HCT116 (cell line): ENCODE measurements around the gene PSMD2. TPM values are rescaled to one million over a fixed set of nuclear protein-coding genes. Genes with fewer than 3 reads are reported as not detected.
A peak's percentile ranks its signal among the peaks of the same experiment; 100 is the strongest.

Experiments used
- ATAC-seq: fragments of 200-7000 bp; cut with Tn5 transposase; 2 replicates; pipeline ENCODE4 v1.9.1; 2020; ENCODE audit warnings: mild to moderate bottlenecking, moderate library complexity
- BruUV-seq: library from RNA; stranded (reverse); fragments of 400-500 nt; replicated peaks from 2 replicates; lab custom pipeline; 2021; lab: Mats Ljungman, UMichigan
- CTCF ChIA-PET: fragments of 300-600 bp; sonication (Branson Sonifier 250); formaldehyde crosslinking; loops from one replicate; lab custom pipeline; 2021; ENCODE audit warnings: antibody characterized with exemption; lab: Charles Lee
- POLR2A ChIA-PET: fragments of 300-600, 350-600 bp; sonication (Branson Sonifier 250); formaldehyde crosslinking; loops from one replicate; lab custom pipeline; 2021; ENCODE audit warnings: antibody characterized with exemption; lab: Charles Lee
- RAD21 ChIA-PET, 2 experiments: fragments of 300-600 bp; sonication (Branson Sonifier 250); formaldehyde crosslinking; loops; one replicate each; lab custom pipeline; 2023; ENCODE audit warnings: low total read pairs in 2 of 2; ENCODE audit not compliant: uncharacterized antibody in 2 of 2, unreplicated experiment in 2 of 2, low non-redundant PET in 1 of 2; lab: Charles Lee
- DNase-seq: peaks from one replicate; pipeline ENCODE4 v3.0.0-alpha.2; 2010; ENCODE audit warnings: low read depth, low spot score
- H2AFZ ChIP-seq: fragments of 200-600 bp; shearing (Covaris generic), sonication (generic); 2 replicates; pipeline ENCODE4 v1.6.1; 2017; ENCODE audit warnings: low read depth, mixed run types, mixed read lengths, antibody characterized with exemption, low read length; ENCODE audit not compliant: poor library complexity, severe bottlenecking
- H3K27ac ChIP-seq: 2 replicates; pipeline ENCODE4 v1.5.1; 2012; ENCODE audit warnings: low read depth, low read length
- H3K27me3 ChIP-seq: fragments of 200-600 bp; sonication (generic); 2 replicates; pipeline ENCODE4 v1.6.1; 2016; ENCODE audit warnings: mixed run types, low read length, mixed read lengths; ENCODE audit not compliant: insufficient read depth
- H3K36me3 ChIP-seq, 2 experiments: fragments of 200-500 bp in 1 of 2; fragments of 200-600 bp in 1 of 2; sonication (Bioruptor generic) in 1 of 2; sonication (generic) in 1 of 2; 2 replicates each; pipeline versions ENCODE4 v1.5.1 to v1.6.1; 2014 to 2016; ENCODE audit warnings: low read length in 2 of 2, inconsistent platforms in 1 of 2, mixed read lengths in 1 of 2, mixed run types in 1 of 2; ENCODE audit not compliant: insufficient read depth in 2 of 2, control insufficient read depth in 1 of 2
- H3K4me1 ChIP-seq, 2 experiments: fragments of 200-600 bp in 1 of 2; sonication (generic) in 1 of 2; 2 replicates each; pipeline versions ENCODE4 v1.5.1 to v1.6.1; 2012 to 2017; ENCODE audit warnings: low read length in 2 of 2, inconsistent platforms in 1 of 2, mild to moderate bottlenecking in 1 of 2, mixed read lengths in 1 of 2, mixed run types in 1 of 2, moderate library complexity in 1 of 2; ENCODE audit not compliant: insufficient read depth in 2 of 2, control insufficient read depth in 1 of 2
- H3K4me2 ChIP-seq: fragments of 200-600 bp; sonication (generic); 2 replicates; pipeline ENCODE4 v1.6.1; 2017; ENCODE audit warnings: mixed run types, low read length, mixed read lengths
- H3K4me3 ChIP-seq, 2 experiments: fragments of 200-600 bp in 1 of 2; sonication (generic) in 1 of 2; replicated peaks in 1 of 2; 2 replicates each; pipeline ENCODE4 v1.5.1; 2011 to 2016; ENCODE audit warnings: low read length in 2 of 2, control low read depth in 1 of 2, low read depth in 1 of 2, mild to moderate bottlenecking in 1 of 2, mixed read lengths in 1 of 2, mixed run types in 1 of 2
- H3K79me2 ChIP-seq: fragments of 200-600 bp; sonication (generic); 2 replicates; pipeline ENCODE4 v1.6.1; 2017; ENCODE audit warnings: mild to moderate bottlenecking, mixed run types, low read length, moderate library complexity, mixed read lengths; ENCODE audit not compliant: insufficient read depth
- H3K9ac ChIP-seq: fragments of 200-600 bp; sonication (generic); 2 replicates; pipeline ENCODE4 v1.6.1; 2016; ENCODE audit warnings: low read length, mixed read lengths
- H3K9me2 ChIP-seq: fragments of 200-600 bp; sonication (generic), shearing (Covaris generic); 2 replicates; pipeline ENCODE4 v1.6.1; 2017; ENCODE audit warnings: mixed run types, mild to moderate bottlenecking, moderate library complexity; ENCODE audit not compliant: insufficient read depth
- H3K9me3 ChIP-seq, 2 experiments: fragments of 200-500 bp in 1 of 2; fragments of 200-600 bp in 1 of 2; sonication (Bioruptor generic) in 1 of 2; sonication (generic) in 1 of 2; 2 replicates each; pipeline ENCODE4 v1.6.1; 2014 to 2017; ENCODE audit warnings: low read length in 2 of 2, mixed read lengths in 2 of 2, inconsistent platforms in 1 of 2, low read depth in 1 of 2, mild to moderate bottlenecking in 1 of 2, mixed run types in 1 of 2, moderate library complexity in 1 of 2; ENCODE audit not compliant: control insufficient read depth in 1 of 2, insufficient read depth in 1 of 2
- H4K20me1 ChIP-seq: fragments of 200-600 bp; sonication (generic), shearing (Covaris generic); 2 replicates; pipeline ENCODE4 v1.6.1; 2017; ENCODE audit warnings: mixed run types, mild to moderate bottlenecking, moderate library complexity; ENCODE audit not compliant: insufficient read depth
- CTCF ChIP-seq, 3 experiments: fragments of 200-600 bp in 1 of 3; sonication (generic) in 1 of 3; IDR thresholded peaks in 2 of 3; conservative IDR thresholded peaks in 1 of 3; 2 replicates each; pipeline ENCODE4 v1.5.1; 2012 to 2017; ENCODE audit warnings: low read depth in 2 of 3, low read length in 2 of 3, antibody characterized with exemption in 1 of 3, borderline replicate concordance in 1 of 3, control low read depth in 1 of 3, mild to moderate bottlenecking in 1 of 3, mixed read lengths in 1 of 3, mixed run types in 1 of 3, moderate library complexity in 1 of 3; ENCODE audit not compliant: insufficient read depth in 1 of 3
- EGR1 ChIP-seq: IDR thresholded peaks from 2 replicates; pipeline ENCODE4 v1.6.1; 2012; ENCODE audit warnings: low read depth
- ELF1 ChIP-seq: IDR thresholded peaks from 2 replicates; pipeline ENCODE4 v1.6.1; 2012; ENCODE audit warnings: low read depth, borderline replicate concordance
- EZH2 ChIP-seq: fragments of 200-600 bp; sonication (generic); IDR thresholded peaks from 2 replicates; pipeline ENCODE4 v1.6.1; 2017; ENCODE audit warnings: antibody characterized with exemption, mixed run types
- EZH2phosphoT487 ChIP-seq: fragments of 200-600 bp; IDR thresholded peaks from 2 replicates; pipeline ENCODE4 v1.6.1; 2018; ENCODE audit warnings: antibody characterized with exemption, borderline replicate concordance
- JUND ChIP-seq: IDR thresholded peaks from 2 replicates; pipeline ENCODE4 v1.6.1; 2012
- MAX ChIP-seq: IDR thresholded peaks from 2 replicates; pipeline ENCODE4 v1.6.1; 2012
- POLR2A ChIP-seq: IDR thresholded peaks from 2 replicates; pipeline ENCODE4 v1.7.0; 2011; ENCODE audit warnings: borderline replicate concordance; ENCODE audit not compliant: insufficient read depth, insufficient read length; ENCODE audit errors: extremely low read depth
- RAD21 ChIP-seq: IDR thresholded peaks from 2 replicates; pipeline ENCODE4 v1.6.1; 2012; ENCODE audit warnings: low read depth, mild to moderate bottlenecking
- SP1 ChIP-seq: IDR thresholded peaks from 2 replicates; pipeline ENCODE4 v1.6.1; 2012; ENCODE audit warnings: low read depth
- TCF7L2 ChIP-seq: IDR thresholded peaks from 2 replicates; pipeline ENCODE4 v1.7.0; 2011; ENCODE audit warnings: borderline replicate concordance, inconsistent platforms; ENCODE audit not compliant: insufficient read depth, insufficient read length; ENCODE audit errors: extremely low read depth
- YY1 ChIP-seq: IDR thresholded peaks from 2 replicates; pipeline ENCODE4 v1.6.1; 2011; ENCODE audit warnings: low read length, low read depth, moderate library complexity, mild to moderate bottlenecking; ENCODE audit not compliant: insufficient replicate concordance; ENCODE audit errors: extremely low read depth
- intact Hi-C: fragments of 100-400 bp; cut with micrococcal nuclease; formaldehyde crosslinking; loops from 2 replicates; pipeline ENCODE4 v1.10.0; 2022
- total RNA-seq: library from RNA; stranded (reverse); gene quantifications from one replicate; pipeline ENCODE4 v1.2.1, GENCODE V29; 2021; ENCODE audit not compliant: unreplicated experiment

The PSMD2 gene
- total RNA-seq, 1 experiment from 2014 or later, result 402 TPM

- no peaks in the 10 kb centered on the region for H3K27me3 ChIP-seq
- no peak overlapping the region for H3K4me2 ChIP-seq
- RAD21 ChIA-PET, result no interaction called here
- H2AFZ ChIP-seq, result no peak overlapping the region
- TF ChIP-seq RAD21 (no peak), CTCF (IDR thresholded peaks at IDR 0.05 in 2 of 3, conservative IDR thresholded peaks at IDR 0.05 in 1 of 3; ENCODE audit: borderline replicate concordance in 1 of 3, insufficient read depth in 1 of 3, low read depth in 2 of 3, low read length in 2 of 3) (peak in 1 of 3 experiments; percentile 19; a peak in 1 of 6 replicates)
- TF ChIP-seq, all 23 proteins: peak for 1
- no peak overlapping the region for H3K4me3 ChIP-seq
- no peaks in the 10 kb centered on the region for H3K9me2 ChIP-seq
- no peak overlapping the region for H3K9ac ChIP-seq
- no peaks in the 10 kb centered on the region for H3K9me3 ChIP-seq
- H3K36me3 ChIP-seq, result peaks cover 37 to 44% of the 10 kb centered on the region in 2 experiments
- H4K20me1 ChIP-seq, result no peaks in the 10 kb centered on the region
- BruUV-seq, result no TSS peak
- POLR2A ChIA-PET, result no interaction called here
- no peak for ATAC-seq
- H3K27ac ChIP-seq, result no peak overlapping the region
- peaks cover 9% of the 10 kb centered on the region; the same call in 1 of the 2 replicates for H3K79me2 ChIP-seq
- intact Hi-C loops, result no loop called here
- peaks cover 0 to 2% of the 10 kb centered on the region in 2 experiments; a peak in 3 of 4 replicates for H3K4me1 ChIP-seq
- CTCF ChIA-PET, result no interaction called here
- no peak for DNase-seq
Measured at GRCh38 chr3:184308744-184309143, 9.7 kb downstream of the PSMD2 start.

GRCh38 chr3:184311633-184312032 is 12.6 kb downstream of the PSMD2 start:
- ChIA-PET RAD21 (no interaction called here), POLR2A (interaction anchor here (1.1 kb wide), 1 partner anchor 9 kb away, joined by 4 read pairs; no protein-coding TSS in a partner anchor), CTCF (no interaction called here)
- Histone ChIP-seq H3K27me3 (no peaks in the 10 kb centered on the region), H3K9me2 (no peaks in the 10 kb centered on the region), H3K9me3 (no peaks in the 10 kb centered on the region), H2AFZ (no peak overlapping the region), H3K4me1 (peaks cover 10 to 20% of the 10 kb centered on the region in 2 experiments; a peak in 3 of 4 replicates), H3K79me2 (peaks cover 20% of the 10 kb centered on the region), H3K4me2 (no peak overlapping the region), H3K4me3 (no peak overlapping the region), H4K20me1 (peaks cover 5% of the 10 kb centered on the region; the same call in 1 of the 2 replicates), H3K9ac (no peak overlapping the region), H3K36me3 (peaks cover 18 to 28% of the 10 kb centered on the region in 2 experiments; a peak in 3 of 4 replicates), H3K27ac (no peak overlapping the region)
- BruUV-seq, result no TSS peak
- ATAC-seq, result no peak
- intact Hi-C loops, result no loop called here
- no peak for DNase-seq
- TF ChIP-seq RAD21 (no peak), POLR2A (no peak), EZH2phosphoT487 (no peak), EGR1 (no peak), CTCF (IDR thresholded peaks at IDR 0.05 in 2 of 3, conservative IDR thresholded peaks at IDR 0.05 in 1 of 3; ENCODE audit: borderline replicate concordance in 1 of 3, insufficient read depth in 1 of 3, low read depth in 2 of 3, low read length in 2 of 3) (no peak), MAX (no peak), JUND (no peak), SP1 (no peak), ELF1 (no peak), EZH2 (no peak), TCF7L2 (no peak), YY1 (no peak)
